ENCODE data around the gene ANGEL2.

GRCh38 chr1:213055767-213056166 is 40.1 kb upstream of the ANGEL2 start:
- TF ChIP-seq CTCF (IDR thresholded peaks at IDR 0.05), result no peak
- TF ChIP-seq POLR2A (IDR thresholded peaks at IDR 0.05), result no peak

All from lower leg skin (tissue), 3 donors.